Peyer's patch (tissue), 4 donors: ENCODE data around the gene PAAF1.

ENCODE experiments used
- POLR2A ChIP-seq, 2 donors: fragments of 450-650 bp; IDR thresholded peaks; one replicate each; pipeline ENCODE4 v1.5.1; 2017; ENCODE audit warnings: antibody characterized with exemption in 2 of 2, mild to moderate bottlenecking in 2 of 2, moderate library complexity in 2 of 2
- TF ChIP-seq, protein P1 (sequence below), 6 experiments: fragments of 450-650 bp in 4 of 6; fragments of 200-600 bp in 2 of 6; sonication (generic) in 1 of 6; IDR thresholded peaks; one replicate each; pipeline ENCODE4 v1.5.1; 2017 to 2019; ENCODE audit warnings: antibody characterized with exemption in 6 of 6, mild to moderate bottlenecking in 3 of 6, moderate library complexity in 1 of 6

- TF ChIP-seq POLR2A (IDR thresholded peaks at IDR 0.05): no peak
- TF ChIP-seq, protein P1, sequence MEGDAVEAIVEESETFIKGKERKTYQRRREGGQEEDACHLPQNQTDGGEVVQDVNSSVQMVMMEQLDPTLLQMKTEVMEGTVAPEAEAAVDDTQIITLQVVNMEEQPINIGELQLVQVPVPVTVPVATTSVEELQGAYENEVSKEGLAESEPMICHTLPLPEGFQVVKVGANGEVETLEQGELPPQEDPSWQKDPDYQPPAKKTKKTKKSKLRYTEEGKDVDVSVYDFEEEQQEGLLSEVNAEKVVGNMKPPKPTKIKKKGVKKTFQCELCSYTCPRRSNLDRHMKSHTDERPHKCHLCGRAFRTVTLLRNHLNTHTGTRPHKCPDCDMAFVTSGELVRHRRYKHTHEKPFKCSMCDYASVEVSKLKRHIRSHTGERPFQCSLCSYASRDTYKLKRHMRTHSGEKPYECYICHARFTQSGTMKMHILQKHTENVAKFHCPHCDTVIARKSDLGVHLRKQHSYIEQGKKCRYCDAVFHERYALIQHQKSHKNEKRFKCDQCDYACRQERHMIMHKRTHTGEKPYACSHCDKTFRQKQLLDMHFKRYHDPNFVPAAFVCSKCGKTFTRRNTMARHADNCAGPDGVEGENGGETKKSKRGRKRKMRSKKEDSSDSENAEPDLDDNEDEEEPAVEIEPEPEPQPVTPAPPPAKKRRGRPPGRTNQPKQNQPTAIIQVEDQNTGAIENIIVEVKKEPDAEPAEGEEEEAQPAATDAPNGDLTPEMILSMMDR (IDR thresholded peaks at IDR 0.05): no peak
These were observed 16.6 kb upstream of the PAAF1 start for GRCh38 chr11:73860202-73860601.
